H1 (cell line): ENCODE data around the gene HMGCS2. TPM values are rescaled to one million over a fixed set of nuclear protein-coding genes. Genes with fewer than 3 reads are reported as not detected.

Experiments used
- CTCF ChIA-PET: fragments of 300-600 bp; sonication (Branson Sonifier 250); formaldehyde crosslinking; loops from one replicate; lab custom pipeline; 2021; ENCODE audit not compliant: partially characterized antibody; lab: Charles Lee
- POLR2A ChIA-PET: fragments of 300-600 bp; sonication (Branson Sonifier 250); formaldehyde crosslinking; loops from one replicate; lab custom pipeline; 2021; ENCODE audit warnings: inconsistent platforms; ENCODE audit not compliant: partially characterized antibody; lab: Charles Lee
- DNase-seq, 2 experiments: peaks; one replicate each; pipeline versions ENCODE4 v3.0.0 to v3.0.0-alpha.2; 2010 to 2022; ENCODE audit warnings: low spot score in 2 of 2, low read depth in 1 of 2, mixed read lengths in 1 of 2
- FAIRE-seq: peaks from 2 replicates; lab custom pipeline; 2011; peaks lifted over from hg19 to GRCh38; lab: Jason Lieb, UNC
- H2AFZ ChIP-seq: 2 replicates; pipeline ENCODE4 v1.8.1; 2012; ENCODE audit warnings: low read length, inconsistent platforms
- H2AK5ac ChIP-seq: 2 replicates; pipeline ENCODE4 v1.6.1; 2013; ENCODE audit warnings: low read depth, low read length
- H2BK120ac ChIP-seq: replicated peaks from 2 replicates; pipeline ENCODE3; 2013; ENCODE audit warnings: low read depth, low read length, inconsistent platforms
- H2BK12ac ChIP-seq: 2 replicates; pipeline ENCODE4 v1.6.1; 2013; ENCODE audit warnings: low read depth, low read length
- H2BK15ac ChIP-seq: 2 replicates; pipeline ENCODE4 v1.6.1; 2013; ENCODE audit warnings: low read length
- H2BK20ac ChIP-seq: 2 replicates; pipeline ENCODE4 v1.6.1; 2013; ENCODE audit warnings: low read length
- H2BK5ac ChIP-seq: 2 replicates; pipeline ENCODE4 v1.6.1; 2013; ENCODE audit warnings: low read depth, low read length
- H3K14ac ChIP-seq: 2 replicates; pipeline ENCODE4 v1.6.1; 2013; ENCODE audit warnings: inconsistent platforms; ENCODE audit not compliant: insufficient read length
- H3K18ac ChIP-seq: 2 replicates; pipeline ENCODE4 v1.6.1; 2013; ENCODE audit warnings: low read length; ENCODE audit errors: extremely low read depth
- H3K23ac ChIP-seq: 2 replicates; pipeline ENCODE4 v1.6.1; 2013; ENCODE audit warnings: inconsistent platforms; ENCODE audit not compliant: insufficient read length
- H3K23me2 ChIP-seq: 2 replicates; pipeline ENCODE4 v1.6.1; 2013; ENCODE audit warnings: low read depth, low read length
- H3K27ac ChIP-seq: 2 replicates; pipeline ENCODE4 v1.6.1; 2011; ENCODE audit warnings: low read depth, low read length, inconsistent platforms
- H3K27me3 ChIP-seq, 4 experiments: replicated peaks in 1 of 4; 1 replicate in 1 of 4; 2 replicates in 3 of 4; pipeline versions ENCODE4 v1.6.1 to v1.8.1; 2011 to 2013; ENCODE audit warnings: low read length in 3 of 4, mild to moderate bottlenecking in 3 of 4, inconsistent platforms in 2 of 4, mixed read lengths in 2 of 4, moderate library complexity in 1 of 4; ENCODE audit not compliant: control insufficient read depth in 3 of 4, insufficient read depth in 3 of 4; ENCODE audit errors: extremely low read depth in 1 of 4
- H3K36me3 ChIP-seq, 4 experiments: 2 replicates each; pipeline versions ENCODE4 v1.6.1 to v1.8.1; 2011 to 2013; ENCODE audit warnings: mild to moderate bottlenecking in 4 of 4, low read length in 3 of 4, moderate library complexity in 2 of 4, control low read depth in 1 of 4, inconsistent platforms in 1 of 4; ENCODE audit not compliant: insufficient read depth in 4 of 4, control insufficient read depth in 2 of 4
- H3K4ac ChIP-seq: replicated peaks from 2 replicates; pipeline ENCODE3; 2013; ENCODE audit warnings: low read length, low read depth, mixed read lengths, inconsistent platforms; ENCODE audit not compliant: insufficient read length
- H3K4me1 ChIP-seq, 4 experiments: replicated peaks in 1 of 4; 1 replicate in 1 of 4; 2 replicates in 3 of 4; pipeline versions ENCODE4 v1.6.1 to v1.8.1; 2011 to 2013; ENCODE audit warnings: low read length in 3 of 4, inconsistent platforms in 2 of 4, mixed read lengths in 1 of 4; ENCODE audit not compliant: insufficient read depth in 4 of 4, control insufficient read depth in 3 of 4
- H3K4me2 ChIP-seq, 2 experiments: 2 replicates each; pipeline versions ENCODE4 v1.6.1 to v1.8.1; 2011 to 2013; ENCODE audit warnings: low read depth in 2 of 2, low read length in 2 of 2, control low read depth in 1 of 2, inconsistent platforms in 1 of 2, mild to moderate bottlenecking in 1 of 2; ENCODE audit not compliant: insufficient read depth in 1 of 2
- H3K4me3 ChIP-seq, 4 experiments: fragments of 200-600, 300-600 bp in 1 of 4; sonication (generic), shearing (Covaris generic), sonication (Bioruptor Twin) in 1 of 4; 2 replicates each; pipeline versions ENCODE4 v1.5.1 to v1.8.1; 2011 to 2016; ENCODE audit warnings: low read length in 4 of 4, low read depth in 3 of 4, control low read depth in 2 of 4, inconsistent platforms in 2 of 4, mild to moderate bottlenecking in 2 of 4, mixed read lengths in 1 of 4, moderate library complexity in 1 of 4; ENCODE audit not compliant: insufficient read depth in 2 of 4; ENCODE audit errors: extremely low read depth in 1 of 4
- H3K56ac ChIP-seq: replicated peaks from 2 replicates; pipeline ENCODE3; 2013; ENCODE audit warnings: low read depth, mild to moderate bottlenecking, mixed read lengths, low read length, inconsistent platforms; ENCODE audit not compliant: insufficient read length
- H3K79me1 ChIP-seq: 2 replicates; pipeline ENCODE4 v1.6.1; 2013; ENCODE audit warnings: low read depth, low read length, control low read depth
- H3K79me2 ChIP-seq, 2 experiments: 2 replicates each; pipeline versions ENCODE4 v1.6.1 to v1.8.1; 2012 to 2013; ENCODE audit warnings: low read length in 2 of 2, mild to moderate bottlenecking in 2 of 2, inconsistent platforms in 1 of 2; ENCODE audit not compliant: insufficient read depth in 2 of 2, control insufficient read depth in 1 of 2
- H3K9ac ChIP-seq, 4 experiments: replicated peaks in 1 of 4; 1 replicate in 1 of 4; 2 replicates in 3 of 4; pipeline versions ENCODE4 v1.6.1 to v1.8.1; 2011 to 2013; ENCODE audit warnings: low read depth in 3 of 4, low read length in 3 of 4, control low read depth in 2 of 4, mild to moderate bottlenecking in 2 of 4, moderate library complexity in 2 of 4, inconsistent platforms in 1 of 4; ENCODE audit errors: extremely low read depth in 1 of 4
- H3K9me3 ChIP-seq, 2 experiments: 2 replicates each; pipeline versions ENCODE4 v1.6.1 to v1.8.1; 2012 to 2013; ENCODE audit warnings: mild to moderate bottlenecking in 2 of 2, moderate library complexity in 2 of 2, control low read depth in 1 of 2, inconsistent platforms in 1 of 2, low read depth in 1 of 2, low read length in 1 of 2, mixed read lengths in 1 of 2; ENCODE audit not compliant: insufficient read depth in 2 of 2
- H4K20me1 ChIP-seq, 2 experiments: replicated peaks in 1 of 2; 2 replicates each; pipeline versions ENCODE3 to v1.8.1; 2011 to 2013; ENCODE audit warnings: inconsistent platforms in 2 of 2, low read length in 2 of 2, mild to moderate bottlenecking in 1 of 2; ENCODE audit not compliant: insufficient read depth in 2 of 2, control insufficient read depth in 1 of 2
- H4K5ac ChIP-seq: 2 replicates; pipeline ENCODE4 v1.6.1; 2013; ENCODE audit warnings: low read length, low read depth, mixed read lengths, inconsistent platforms; ENCODE audit not compliant: insufficient read length
- H4K8ac ChIP-seq: 2 replicates; pipeline ENCODE4 v1.8.0; 2013; ENCODE audit warnings: mild to moderate bottlenecking, moderate library complexity, low read length, inconsistent platforms; ENCODE audit not compliant: insufficient read depth; ENCODE audit errors: extremely low read depth
- H4K91ac ChIP-seq: replicated peaks from 2 replicates; pipeline ENCODE3; 2013; ENCODE audit warnings: low read length, mixed read lengths, inconsistent platforms; ENCODE audit not compliant: insufficient read length
- CHD1 ChIP-seq: IDR thresholded peaks from 2 replicates; pipeline ENCODE4 v1.6.1; 2012; ENCODE audit warnings: low read depth, low read length, improper control_type of control experiment
- CHD2 ChIP-seq: IDR thresholded peaks from 2 replicates; pipeline ENCODE4 v1.6.1; 2012; ENCODE audit warnings: low read length, improper control_type of control experiment
- EGR1 ChIP-seq: IDR thresholded peaks from 2 replicates; pipeline ENCODE4 v1.6.1; 2011; ENCODE audit warnings: low read depth, low read length, borderline replicate concordance
- FOSL1 ChIP-seq: IDR thresholded peaks from 2 replicates; pipeline ENCODE4 v1.6.1; 2011; ENCODE audit warnings: mild to moderate bottlenecking, low read depth, low read length, moderate library complexity; ENCODE audit not compliant: insufficient read depth
- MAFK ChIP-seq: IDR thresholded peaks from 2 replicates; pipeline ENCODE4 v1.6.1; 2012; ENCODE audit warnings: low read depth, mild to moderate bottlenecking, improper control_type of control experiment, low read length
- RAD21 ChIP-seq, 2 experiments: IDR thresholded peaks in 1 of 2; conservative IDR thresholded peaks in 1 of 2; 2 replicates each; pipeline ENCODE4 v1.6.1; 2011; ENCODE audit warnings: low read depth in 2 of 2, low read length in 2 of 2, improper control_type of control experiment in 1 of 2, inconsistent platforms in 1 of 2, mild to moderate bottlenecking in 1 of 2, moderate library complexity in 1 of 2
- SIRT6 ChIP-seq: IDR thresholded peaks from one replicate; pipeline ENCODE4 v1.7.1; 2012; ENCODE audit warnings: low read length, inconsistent platforms
- SP1 ChIP-seq: IDR thresholded peaks from 2 replicates; pipeline ENCODE4 v1.6.1; 2011; ENCODE audit warnings: low read depth, low read length
- WGBS, 2 experiments: shearing (Covaris generic) in 1 of 2; methylation state at CpG; one replicate each; pipeline versions ENCODE4 v1.1.6 to v1.1.7; 2013 to 2015; ENCODE audit warnings: low lambda C conversion rate in 2 of 2, mixed read lengths in 2 of 2, inconsistent platforms in 1 of 2, low coverage in 1 of 2, missing lambda C conversion rate in 1 of 2; ENCODE audit not compliant: insufficient replicate concordance in 2 of 2, insufficient coverage in 1 of 2, insufficient read length in 1 of 2; ENCODE audit errors: extremely low coverage in 1 of 2, missing lambda C conversion rate in 1 of 2; 5-methylcytosine and 5-hydroxymethylcytosine counted together
- polyA plus RNA-seq, 7 experiments: library from polyadenylated mRNA; depleted of rRNA in 3 of 7; stranded (reverse) in 5 of 7; unstranded in 2 of 7; fragments of >200 nt in 5 of 7; fragments of 200-250 nt in 2 of 7; gene quantifications; 1 replicate in 5 of 7; 2 replicates in 1 of 7; 4 replicates in 1 of 7; pipeline versions ENCODE4 v1.2.1 to v1.2.3, GENCODE V29; 2011 to 2013; ENCODE audit warnings: missing spikeins in 2 of 7, mixed read lengths in 2 of 7
- total RNA-seq: library from RNA; stranded (reverse); fragmentation: NEBNext Ultra II Directional; extraction: Animal tissue kit (Norgen Biotek cat#: 25700); gene quantifications from 2 replicates; pipeline ENCODE4 v1.2.1, GENCODE V29; 2021

The HMGCS2 gene
- total and polyA plus RNA-seq, 2 of the 8 experiments (the other 6 are each of a cell fraction or from before 2014, with no cell fraction given), result not detected

GRCh38 chr1:119739150-119739549 lies 29.6 kb downstream of the HMGCS2 start:
- ChIA-PET CTCF (interaction anchor here (0.7 to 1.0 kb wide), 2 partner anchors 77 to 504 kb away, joined by 3 to 4 read pairs; no protein-coding TSS in a partner anchor), POLR2A (interaction anchor here (0.6 to 30.7 kb wide), 6 partner anchors 1 to 91 kb away, joined by 3 to 425 read pairs (median 183); partner anchors contain the start of genes PHGDH and ZNF697)
- Histone ChIP-seq H3K36me3 (peaks cover 54 to 97% (median 85%) of the 10 kb centered on the region in 4 experiments), H2BK5ac (no peak overlapping the region), H3K4ac (no peak overlapping the region), H3K4me2 (no peak overlapping the region), H2AFZ (no peak overlapping the region), H3K56ac (no peak overlapping the region), H3K9me3 (no peaks in the 10 kb centered on the region), H2BK20ac (no peak overlapping the region), H3K23ac (no peak overlapping the region), H3K23me2 (0 out of 2 replicates have a peak, but pooled peaks cover 1% of the 10 kb centered on the region), H3K79me1 (peaks cover 4% of the 10 kb centered on the region; the same call in 1 of the 2 replicates), H4K20me1 (peaks cover 14 to 32% of the 10 kb centered on the region in 2 experiments), H3K79me2 (no peaks in the 10 kb centered on the region), H3K18ac (no peak overlapping the region), H3K27me3 (no peaks in the 10 kb centered on the region), H4K5ac (no peak overlapping the region), H2BK12ac (no peak overlapping the region), H4K91ac (no peak overlapping the region), H3K27ac (no peak overlapping the region), H2BK120ac (no peak overlapping the region), H2AK5ac (no peak overlapping the region), H3K14ac (no peak overlapping the region), H3K9ac (no peak overlapping the region), H4K8ac (no peak overlapping the region), H3K4me3 (no peak overlapping the region), H3K4me1 (no peaks in the 10 kb centered on the region; a peak in 1 of 7 replicates), H2BK15ac (no peak overlapping the region)
- no peak for DNase-seq
- 87% methylated on average over 6 of the region's 6 CpGs; no CpG with 5 or more reads in 1 of the 2 experiments for WGBS, 2 experiments
- FAIRE-seq, result no peak
- TF ChIP-seq CHD2, result no peak
- no peak for TF ChIP-seq EGR1
- TF ChIP-seq RAD21 (IDR thresholded peaks at IDR 0.05 in 1 of 2, conservative IDR thresholded peaks at IDR 0.05 in 1 of 2; ENCODE audit: low read depth in 2 of 2, low read length in 2 of 2), result no peak
- no peak for TF ChIP-seq CHD1
- no peak for TF ChIP-seq SP1
- TF ChIP-seq SIRT6, result no peak
- no peak for TF ChIP-seq FOSL1
- no peak for TF ChIP-seq MAFK
